ENCODE data around the gene GRK4. TPM values are rescaled to one million over a fixed set of nuclear protein-coding genes. Genes with fewer than 3 reads are reported as not detected.

The GRK4 gene
- total RNA-seq, 1 experiment from 2014 or later, result 4.5 TPM

DNA sequence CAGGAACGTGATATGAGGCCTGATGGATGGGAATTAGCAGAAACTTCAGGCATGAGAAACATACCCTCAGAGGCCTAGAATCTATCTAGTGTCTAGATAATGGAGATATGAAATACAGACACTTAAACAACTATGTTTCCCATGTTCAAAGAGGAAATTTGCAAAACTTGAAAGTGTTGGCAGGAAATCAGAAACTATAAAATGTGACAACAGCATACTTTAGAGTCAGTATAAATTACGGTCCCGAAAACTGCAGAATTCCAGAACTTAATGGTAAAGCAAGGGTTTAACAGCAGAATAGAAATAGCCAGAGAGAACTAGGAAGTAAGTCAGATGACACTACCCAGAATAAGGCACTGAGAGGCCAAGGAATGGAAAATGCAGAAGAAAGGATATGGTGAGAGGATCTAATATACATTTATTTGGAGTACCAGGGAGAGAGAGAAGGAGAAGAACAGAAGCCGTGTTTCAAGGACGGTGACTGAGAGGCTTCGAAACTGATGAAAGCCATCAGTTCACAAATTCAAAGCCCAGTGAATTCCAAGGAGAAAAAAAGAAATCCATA, 103.5 kb downstream of the GRK4 start:
- ChIA-PET POLR2A (no interaction called here), CTCF (interaction anchor here (0.5 to 0.6 kb wide), 3 partner anchors 13 to 814 kb away, joined by 3 to 4 read pairs (median 3); no protein-coding TSS in a partner anchor)
- DNase-seq (ENCODE audit: unreplicated experiment), result no peak
- Mint-ChIP-seq H3K27me3 (ENCODE audit: insufficient read depth, unreplicated experiment) (peaks cover 13% of the 10 kb centered on the region), H3K4me1 (ENCODE audit: insufficient read depth, unreplicated experiment) (peaks cover 6% of the 10 kb centered on the region), H3K4me3 (ENCODE audit: unreplicated experiment) (no peak overlapping the region), H3K9me3 (ENCODE audit: unreplicated experiment) (no peaks in the 10 kb centered on the region), H3K36me3 (ENCODE audit: insufficient read depth, unreplicated experiment) (peaks cover 7% of the 10 kb centered on the region), H3K27ac (ENCODE audit: low read depth, unreplicated experiment) (no peak overlapping the region)
- intact Hi-C loops (cut with micrococcal nuclease), result no loop called here
- BruUV-seq (replicated peaks), result no TSS peak
- TF ChIP-seq, protein P1, sequence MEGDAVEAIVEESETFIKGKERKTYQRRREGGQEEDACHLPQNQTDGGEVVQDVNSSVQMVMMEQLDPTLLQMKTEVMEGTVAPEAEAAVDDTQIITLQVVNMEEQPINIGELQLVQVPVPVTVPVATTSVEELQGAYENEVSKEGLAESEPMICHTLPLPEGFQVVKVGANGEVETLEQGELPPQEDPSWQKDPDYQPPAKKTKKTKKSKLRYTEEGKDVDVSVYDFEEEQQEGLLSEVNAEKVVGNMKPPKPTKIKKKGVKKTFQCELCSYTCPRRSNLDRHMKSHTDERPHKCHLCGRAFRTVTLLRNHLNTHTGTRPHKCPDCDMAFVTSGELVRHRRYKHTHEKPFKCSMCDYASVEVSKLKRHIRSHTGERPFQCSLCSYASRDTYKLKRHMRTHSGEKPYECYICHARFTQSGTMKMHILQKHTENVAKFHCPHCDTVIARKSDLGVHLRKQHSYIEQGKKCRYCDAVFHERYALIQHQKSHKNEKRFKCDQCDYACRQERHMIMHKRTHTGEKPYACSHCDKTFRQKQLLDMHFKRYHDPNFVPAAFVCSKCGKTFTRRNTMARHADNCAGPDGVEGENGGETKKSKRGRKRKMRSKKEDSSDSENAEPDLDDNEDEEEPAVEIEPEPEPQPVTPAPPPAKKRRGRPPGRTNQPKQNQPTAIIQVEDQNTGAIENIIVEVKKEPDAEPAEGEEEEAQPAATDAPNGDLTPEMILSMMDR (IDR thresholded peaks at IDR 0.05; ENCODE audit: unreplicated experiment), result no peak

DNA sequence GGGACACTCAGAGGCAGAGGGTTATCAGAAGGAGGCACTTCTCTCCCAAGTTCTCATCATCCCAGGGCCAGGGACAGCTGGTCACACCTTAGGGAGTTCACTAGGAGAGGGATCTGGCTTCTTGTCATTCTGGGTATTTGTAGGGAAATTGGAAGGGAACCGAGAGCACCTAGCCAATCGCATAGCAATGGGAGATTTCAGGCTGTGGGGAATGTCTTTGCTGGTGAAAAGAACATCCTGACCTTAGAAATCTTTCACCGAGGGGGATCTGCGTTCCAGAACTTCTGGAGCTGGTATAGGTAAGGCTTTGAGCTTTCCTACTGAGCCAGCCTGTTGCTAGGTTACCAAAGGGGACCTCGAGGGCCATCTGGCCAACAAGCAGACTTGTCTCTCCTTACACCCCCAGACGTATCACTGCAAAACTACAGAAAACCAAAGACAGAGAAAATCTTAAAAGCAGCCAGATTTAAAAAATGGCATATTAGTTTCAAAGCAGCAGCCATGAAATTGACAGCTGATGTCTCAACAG, 104.2 kb downstream of the GRK4 start:
- Mint-ChIP-seq H3K27ac (ENCODE audit: low read depth, unreplicated experiment) (no peak overlapping the region), H3K4me3 (ENCODE audit: unreplicated experiment) (no peak overlapping the region), H3K9me3 (ENCODE audit: unreplicated experiment) (no peaks in the 10 kb centered on the region), H3K4me1 (ENCODE audit: insufficient read depth, unreplicated experiment) (peaks cover 4% of the 10 kb centered on the region), H3K27me3 (ENCODE audit: insufficient read depth, unreplicated experiment) (peaks cover 9% of the 10 kb centered on the region), H3K36me3 (ENCODE audit: insufficient read depth, unreplicated experiment) (peaks cover 7% of the 10 kb centered on the region)
- POLR2A ChIA-PET, result interaction anchor here (0.6 kb wide), 2 partner anchors 18 to 58 kb away, joined by 3 read pairs; no protein-coding TSS in a partner anchor
- no peak for DNase-seq (ENCODE audit: unreplicated experiment)
- intact Hi-C loops (cut with micrococcal nuclease), result no loop called here
- no TSS peak for BruUV-seq (replicated peaks)
- TF ChIP-seq, protein P1 (IDR thresholded peaks at IDR 0.05; ENCODE audit: unreplicated experiment), result no peak
- CTCF ChIA-PET, result interaction anchor here (0.5 to 0.8 kb wide), 4 partner anchors 15 to 813 kb away, joined by 3 read pairs; no protein-coding TSS in a partner anchor

DNA sequence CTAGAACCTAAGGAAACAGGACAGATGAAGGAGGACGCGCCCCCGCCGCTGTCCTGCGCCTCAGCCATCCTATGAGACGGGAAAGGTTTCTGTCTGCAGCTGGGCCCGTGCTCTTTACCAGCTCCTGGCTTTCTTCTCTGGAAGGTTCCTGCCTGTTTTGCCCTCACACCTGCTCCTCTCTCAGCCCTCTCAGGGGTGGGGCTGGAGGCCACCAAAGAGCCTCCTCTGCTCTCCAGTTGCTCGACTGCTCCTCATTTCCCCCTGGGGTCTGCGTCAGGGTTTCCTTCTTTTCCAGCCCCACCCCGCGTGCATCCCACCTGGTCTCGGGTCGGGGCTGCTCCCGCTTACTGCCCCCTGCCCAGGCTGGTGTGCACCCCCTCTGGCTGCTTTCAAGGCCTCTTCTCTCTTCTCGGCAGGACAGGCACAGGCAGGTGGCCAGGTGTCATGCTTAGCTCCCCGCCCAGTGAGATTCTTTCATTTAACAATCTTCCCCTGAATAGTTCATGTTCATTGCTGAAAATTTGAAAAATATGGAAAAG, 106.4 kb downstream of the GRK4 start:
- no peak for DNase-seq (ENCODE audit: unreplicated experiment)
- H3K27ac Mint-ChIP-seq (ENCODE audit: low read depth, unreplicated experiment), result no peak overlapping the region
- H3K4me1 Mint-ChIP-seq (ENCODE audit: insufficient read depth, unreplicated experiment), result no peaks in the 10 kb centered on the region
- intact Hi-C loops (cut with micrococcal nuclease), result no loop called here
- BruUV-seq (replicated peaks), result no TSS peak
- ChIA-PET POLR2A (no interaction called here), CTCF (no interaction called here)
- no peaks in the 10 kb centered on the region for H3K9me3 Mint-ChIP-seq (ENCODE audit: unreplicated experiment)
- TF ChIP-seq, protein P1 (IDR thresholded peaks at IDR 0.05; ENCODE audit: unreplicated experiment), result no peak
- H3K27me3 Mint-ChIP-seq (ENCODE audit: insufficient read depth, unreplicated experiment), result no peaks in the 10 kb centered on the region
- peaks cover 7% of the 10 kb centered on the region for H3K36me3 Mint-ChIP-seq (ENCODE audit: insufficient read depth, unreplicated experiment)
- no peak overlapping the region for H3K4me3 Mint-ChIP-seq (ENCODE audit: unreplicated experiment)

DNA sequence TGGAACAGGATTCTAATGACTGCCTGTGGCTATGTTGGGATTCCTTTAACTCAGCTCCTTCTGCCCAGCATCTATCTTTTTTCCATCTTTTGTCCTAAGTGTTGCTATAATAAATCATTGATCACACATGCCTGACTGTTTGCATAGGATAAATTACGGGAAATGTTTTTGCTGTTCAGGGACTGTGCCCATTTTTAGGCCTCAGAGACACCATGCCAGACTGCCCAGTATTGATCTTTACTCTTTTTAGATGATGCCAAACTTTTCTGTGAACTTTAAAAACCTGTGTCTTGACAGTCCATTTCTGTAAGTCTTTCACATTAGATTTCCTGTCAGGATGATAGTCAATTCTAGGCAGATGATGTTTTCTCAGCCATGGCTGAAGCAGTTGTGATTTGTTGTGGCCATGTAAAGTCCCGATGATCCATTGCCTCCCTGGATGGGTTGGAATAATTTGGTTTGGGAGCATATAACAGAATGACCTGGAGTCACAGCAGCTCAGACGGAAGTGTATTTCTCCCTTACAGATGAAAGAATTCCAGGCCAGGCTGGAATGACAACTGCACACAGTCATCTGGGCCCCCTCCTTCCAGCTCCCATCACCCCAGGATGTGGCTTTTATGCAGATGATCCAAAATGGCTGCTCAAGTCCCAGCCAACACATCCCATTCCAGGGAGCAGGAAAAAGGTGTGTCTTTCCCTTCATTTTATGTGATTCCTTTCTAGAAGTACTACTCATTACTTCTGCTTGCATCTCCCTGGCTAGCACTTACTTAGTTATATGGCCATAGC, 107.5 kb downstream of the GRK4 start:
- no TSS peak for BruUV-seq (replicated peaks)
- no peaks in the 10 kb centered on the region for H3K27me3 Mint-ChIP-seq (ENCODE audit: insufficient read depth, unreplicated experiment)
- H3K9me3 Mint-ChIP-seq (ENCODE audit: unreplicated experiment), result no peaks in the 10 kb centered on the region
- peaks cover 6% of the 10 kb centered on the region for H3K4me1 Mint-ChIP-seq (ENCODE audit: insufficient read depth, unreplicated experiment)
- H3K27ac Mint-ChIP-seq (ENCODE audit: low read depth, unreplicated experiment), result no peak overlapping the region
- intact Hi-C loops (cut with micrococcal nuclease), result no loop called here
- POLR2A ChIA-PET, result interaction anchor here (1.4 kb wide), 1 partner anchor 10 kb away, joined by 4 read pairs; no protein-coding TSS in a partner anchor
- TF ChIP-seq, protein P1 (IDR thresholded peaks at IDR 0.05; ENCODE audit: unreplicated experiment), result no peak
- DNase-seq (ENCODE audit: unreplicated experiment), result no peak
- H3K4me3 Mint-ChIP-seq (ENCODE audit: unreplicated experiment), result no peak overlapping the region
- peaks cover 7% of the 10 kb centered on the region for H3K36me3 Mint-ChIP-seq (ENCODE audit: insufficient read depth, unreplicated experiment)
- CTCF ChIA-PET, result interaction anchor here (0.6 to 1.2 kb wide), 3 partner anchors 51 to 1948 kb away, joined by 3 to 6 read pairs (median 3); no protein-coding TSS in a partner anchor

Data from MCF 10A (cell line).